ENCODE results near the gene MAEL. TPM values are rescaled to one million over a fixed set of nuclear protein-coding genes. Genes with fewer than 3 reads are reported as not detected.

MAEL gene
- total RNA-seq, 1 experiment from 2014 or later = not detected

DNA sequence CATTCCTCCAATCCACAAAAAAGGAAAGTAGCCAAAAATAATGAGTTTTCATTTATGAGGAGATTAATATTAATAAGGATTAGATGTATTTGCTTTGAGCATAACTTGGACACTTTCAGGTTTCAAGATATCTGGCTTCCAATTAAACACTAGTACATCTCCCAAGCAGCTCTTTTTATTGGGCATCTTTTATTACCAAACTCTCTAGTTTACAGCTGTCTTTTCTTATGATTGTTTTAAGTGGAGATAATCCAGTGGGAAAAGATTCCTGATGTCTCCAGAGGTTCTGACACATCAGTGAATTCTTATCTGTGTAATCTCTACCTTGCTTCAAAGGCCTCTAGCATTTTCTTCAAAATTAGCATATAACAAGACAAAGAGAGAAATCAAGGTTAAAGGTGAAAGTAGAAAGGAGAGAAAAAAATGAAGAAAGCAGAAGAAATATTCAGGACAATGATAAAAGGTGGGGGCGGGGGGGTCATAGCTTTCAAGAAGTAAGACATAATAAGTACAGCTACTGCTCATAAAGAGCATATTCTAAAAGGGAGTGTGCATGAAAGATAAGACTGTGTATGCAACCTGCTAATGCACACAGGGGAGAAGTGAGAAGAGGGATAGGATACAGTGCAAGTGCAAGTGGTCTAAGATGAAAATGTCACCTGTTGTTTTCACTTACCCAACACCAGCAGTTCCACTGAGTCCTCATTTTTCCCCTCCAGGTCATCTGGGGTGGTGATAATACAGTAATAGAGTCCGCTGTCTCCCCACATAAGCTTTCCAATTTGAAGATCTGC is 32.8 kb upstream of the MAEL start:
- H3K27me3 ChIP-seq (replicated peaks; ENCODE audit: control insufficient read depth, insufficient read depth, low read length) = no peaks in the 10 kb centered on the region
- H3K4me3 ChIP-seq (ENCODE audit: low read depth, low read length) = no peak overlapping the region
- CTCF ChIA-PET = no interaction called here
- TF ChIP-seq, protein P1, sequence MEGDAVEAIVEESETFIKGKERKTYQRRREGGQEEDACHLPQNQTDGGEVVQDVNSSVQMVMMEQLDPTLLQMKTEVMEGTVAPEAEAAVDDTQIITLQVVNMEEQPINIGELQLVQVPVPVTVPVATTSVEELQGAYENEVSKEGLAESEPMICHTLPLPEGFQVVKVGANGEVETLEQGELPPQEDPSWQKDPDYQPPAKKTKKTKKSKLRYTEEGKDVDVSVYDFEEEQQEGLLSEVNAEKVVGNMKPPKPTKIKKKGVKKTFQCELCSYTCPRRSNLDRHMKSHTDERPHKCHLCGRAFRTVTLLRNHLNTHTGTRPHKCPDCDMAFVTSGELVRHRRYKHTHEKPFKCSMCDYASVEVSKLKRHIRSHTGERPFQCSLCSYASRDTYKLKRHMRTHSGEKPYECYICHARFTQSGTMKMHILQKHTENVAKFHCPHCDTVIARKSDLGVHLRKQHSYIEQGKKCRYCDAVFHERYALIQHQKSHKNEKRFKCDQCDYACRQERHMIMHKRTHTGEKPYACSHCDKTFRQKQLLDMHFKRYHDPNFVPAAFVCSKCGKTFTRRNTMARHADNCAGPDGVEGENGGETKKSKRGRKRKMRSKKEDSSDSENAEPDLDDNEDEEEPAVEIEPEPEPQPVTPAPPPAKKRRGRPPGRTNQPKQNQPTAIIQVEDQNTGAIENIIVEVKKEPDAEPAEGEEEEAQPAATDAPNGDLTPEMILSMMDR (IDR thresholded peaks at IDR 0.05; ENCODE audit: insufficient read depth in 1 of 2, low read depth in 1 of 2, low read length in 1 of 2, severe bottlenecking in 1 of 2, unreplicated experiment in 1 of 2) = no peak
- peaks cover 18% of the 10 kb centered on the region for H3K4me1 Mint-ChIP-seq (ENCODE audit: low read depth, unreplicated experiment)
- POLR2A ChIA-PET = no interaction called here
- no peaks in the 10 kb centered on the region for H3K9me3 ChIP-seq
- no peaks in the 10 kb centered on the region for H3K36me3 ChIP-seq (ENCODE audit: control insufficient read depth, insufficient read depth, low read length)
- BruUV-seq (replicated peaks) = no TSS peak
- no peaks in the 10 kb centered on the region for H3K36me3 Mint-ChIP-seq (ENCODE audit: insufficient read depth, unreplicated experiment)
- peaks cover 22% of the 10 kb centered on the region for H3K9me3 Mint-ChIP-seq (ENCODE audit: unreplicated experiment)
- peaks cover 10% of the 10 kb centered on the region for H3K4me1 ChIP-seq
- H3K27ac Mint-ChIP-seq (ENCODE audit: unreplicated experiment) = peak overlapping the region; percentile 42
- intact Hi-C loops (cut with micrococcal nuclease; ENCODE audit: unreplicated experiment) = no loop called here
- no peak overlapping the region for H3K4me3 Mint-ChIP-seq (ENCODE audit: unreplicated experiment)
- no peak for DNase-seq
- H3K27me3 Mint-ChIP-seq (ENCODE audit: insufficient read depth, unreplicated experiment) = peaks cover 7% of the 10 kb centered on the region

DNA sequence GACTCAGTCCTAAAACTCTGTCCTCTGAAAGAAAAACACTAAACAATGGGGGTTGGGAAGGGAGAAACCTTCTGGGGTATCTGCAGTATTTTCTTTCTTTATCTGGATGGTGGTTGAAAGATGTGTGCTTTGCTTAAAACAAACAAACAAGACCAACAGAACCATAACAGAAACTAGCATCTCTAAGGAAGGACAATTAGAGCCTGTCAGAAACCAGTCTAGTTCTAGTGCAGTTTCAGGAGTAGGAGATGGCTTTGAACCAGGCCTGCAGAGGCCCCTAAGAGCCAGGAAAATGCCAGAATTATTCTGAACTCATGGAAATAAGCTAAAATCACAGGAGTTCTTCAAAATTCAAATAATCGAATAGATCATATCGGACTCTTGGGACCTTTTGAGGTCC is 32.2 kb upstream of the MAEL start:
- DNase-seq = no peak
- no peaks in the 10 kb centered on the region for H3K36me3 Mint-ChIP-seq (ENCODE audit: insufficient read depth, unreplicated experiment)
- peaks cover 22% of the 10 kb centered on the region for H3K9me3 Mint-ChIP-seq (ENCODE audit: unreplicated experiment)
- Histone ChIP-seq H3K36me3 (ENCODE audit: control insufficient read depth, insufficient read depth, low read length) (no peaks in the 10 kb centered on the region), H3K9me3 (no peaks in the 10 kb centered on the region), H3K27me3 (replicated peaks; ENCODE audit: control insufficient read depth, insufficient read depth, low read length) (no peaks in the 10 kb centered on the region), H3K4me1 (peaks cover 10% of the 10 kb centered on the region), H3K4me3 (ENCODE audit: low read depth, low read length) (no peak overlapping the region)
- H3K27me3 Mint-ChIP-seq (ENCODE audit: insufficient read depth, unreplicated experiment) = peaks cover 9% of the 10 kb centered on the region
- ChIA-PET POLR2A (no interaction called here), CTCF (no interaction called here)
- intact Hi-C loops (cut with micrococcal nuclease; ENCODE audit: unreplicated experiment) = no loop called here
- peaks cover 18% of the 10 kb centered on the region for H3K4me1 Mint-ChIP-seq (ENCODE audit: low read depth, unreplicated experiment)
- no TSS peak for BruUV-seq (replicated peaks)
- TF ChIP-seq, protein P1 (IDR thresholded peaks at IDR 0.05; ENCODE audit: insufficient read depth in 1 of 2, low read depth in 1 of 2, low read length in 1 of 2, severe bottlenecking in 1 of 2, unreplicated experiment in 1 of 2) = no peak
- H3K4me3 Mint-ChIP-seq (ENCODE audit: unreplicated experiment) = no peak overlapping the region
- H3K27ac Mint-ChIP-seq (ENCODE audit: unreplicated experiment) = peak overlapping the region; percentile 42

DNA sequence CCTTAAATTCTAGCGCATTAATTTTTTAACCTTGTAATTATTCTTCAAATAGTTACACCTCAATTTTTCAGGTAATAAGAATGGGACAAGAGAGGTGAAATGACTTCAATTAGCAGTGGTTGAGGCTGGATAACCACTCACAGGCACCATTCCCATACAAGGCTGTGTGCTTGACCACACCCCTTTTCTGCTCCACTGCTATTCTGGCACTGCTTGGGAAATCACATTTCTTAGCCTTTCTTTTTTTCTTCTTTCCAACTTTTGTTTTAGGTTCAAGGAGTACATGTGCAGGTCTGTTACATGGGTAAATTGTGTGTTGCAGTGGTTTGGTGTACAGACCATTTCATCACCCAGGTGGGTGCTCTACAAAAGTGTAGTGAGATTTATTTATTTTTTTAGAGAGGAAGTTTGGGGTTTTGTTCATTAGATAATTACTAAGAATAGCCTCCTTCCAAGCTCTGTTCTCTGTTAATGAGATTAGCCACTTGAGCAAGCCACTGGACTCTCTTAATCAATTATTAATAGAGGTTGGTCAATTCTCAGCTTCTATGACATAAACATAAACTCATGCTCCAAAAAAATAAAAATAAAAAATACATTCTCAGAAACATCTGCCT is 28.1 kb upstream of the MAEL start:
- intact Hi-C loops (cut with micrococcal nuclease; ENCODE audit: unreplicated experiment) = no loop called here
- Histone ChIP-seq H3K4me1 (no peaks in the 10 kb centered on the region), H3K9me3 (no peaks in the 10 kb centered on the region), H3K27me3 (replicated peaks; ENCODE audit: control insufficient read depth, insufficient read depth, low read length) (no peaks in the 10 kb centered on the region), H3K36me3 (ENCODE audit: control insufficient read depth, insufficient read depth, low read length) (no peaks in the 10 kb centered on the region), H3K4me3 (ENCODE audit: low read depth, low read length) (no peak overlapping the region)
- Mint-ChIP-seq H3K27ac (ENCODE audit: unreplicated experiment) (no peak overlapping the region), H3K27me3 (ENCODE audit: insufficient read depth, unreplicated experiment) (peaks cover 18% of the 10 kb centered on the region), H3K9me3 (ENCODE audit: unreplicated experiment) (peaks cover 12% of the 10 kb centered on the region), H3K36me3 (ENCODE audit: insufficient read depth, unreplicated experiment) (no peaks in the 10 kb centered on the region), H3K4me3 (ENCODE audit: unreplicated experiment) (no peak overlapping the region), H3K4me1 (ENCODE audit: low read depth, unreplicated experiment) (peaks cover 17% of the 10 kb centered on the region)
- DNase-seq = no peak
- BruUV-seq (replicated peaks) = no TSS peak
- TF ChIP-seq, protein P1 (IDR thresholded peaks at IDR 0.05; ENCODE audit: insufficient read depth in 1 of 2, low read depth in 1 of 2, low read length in 1 of 2, severe bottlenecking in 1 of 2, unreplicated experiment in 1 of 2) = no peak
- ChIA-PET CTCF (no interaction called here), POLR2A (no interaction called here)

All from Caco-2 (cell line).